Measurements from ENCODE around the gene SORL1. TPM values are rescaled to one million over a fixed set of nuclear protein-coding genes. Genes with fewer than 3 reads are reported as not detected.

SORL1 gene
- total and polyA plus RNA-seq, 2 of the 13 experiments (the other 11 are each of a cell fraction or from before 2014, with no cell fraction given) = 21.3 to 148 TPM

DNA sequence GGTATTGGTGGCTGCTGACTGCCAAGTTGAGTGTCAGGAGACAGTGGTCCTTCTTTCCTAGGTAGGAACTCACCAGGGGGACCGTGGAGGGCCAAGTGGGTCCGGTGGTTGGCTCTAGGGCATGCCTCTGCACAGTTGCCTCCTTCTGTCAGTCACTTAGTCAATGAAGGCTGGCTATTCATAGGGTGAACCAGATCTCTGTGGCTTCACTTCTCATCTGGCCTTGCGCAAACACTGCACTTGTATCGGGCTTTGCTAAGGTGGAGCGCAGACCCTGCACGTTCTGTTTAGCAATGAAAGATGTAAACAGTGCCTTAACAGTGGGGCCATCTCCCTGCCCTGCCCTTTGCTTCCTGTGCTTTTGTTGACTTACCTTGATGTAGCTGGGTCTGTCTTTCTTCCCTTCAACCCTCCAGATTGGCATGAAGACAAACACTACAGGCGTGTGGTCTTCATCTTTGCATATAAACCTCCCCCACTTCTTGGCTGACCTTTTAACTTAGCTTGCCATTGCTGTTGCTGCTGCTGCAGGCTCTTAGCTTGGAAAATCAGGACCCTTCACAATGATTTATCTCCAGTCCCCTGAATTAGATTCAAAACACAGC lies 7.4 kb downstream of the SORL1 start (continued):
- TF ChIP-seq, protein P1, sequence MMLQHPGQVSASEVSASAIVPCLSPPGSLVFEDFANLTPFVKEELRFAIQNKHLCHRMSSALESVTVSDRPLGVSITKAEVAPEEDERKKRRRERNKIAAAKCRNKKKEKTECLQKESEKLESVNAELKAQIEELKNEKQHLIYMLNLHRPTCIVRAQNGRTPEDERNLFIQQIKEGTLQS (CRISPR knock-in tag; IDR thresholded peaks at IDR 0.05) = peak; percentile 72
- no peak for TF ChIP-seq KLF13 (CRISPR knock-in tag; IDR thresholded peaks at IDR 0.05)
- no peak for TF ChIP-seq ZNF570 (CRISPR knock-in tag; IDR thresholded peaks at IDR 0.05; ENCODE audit: borderline replicate concordance)
- peak; percentile 98 for TF ChIP-seq HDAC1 (CRISPR knock-in tag; IDR thresholded peaks at IDR 0.05)
- TF ChIP-seq SOX5 (CRISPR knock-in tag; IDR thresholded peaks at IDR 0.05; ENCODE audit: borderline replicate concordance) = peak; percentile 99
- TF ChIP-seq KAT7 (CRISPR knock-in tag; IDR thresholded peaks at IDR 0.05; ENCODE audit: borderline replicate concordance) = peak; percentile 91
- TF ChIP-seq RFXANK (CRISPR knock-in tag; IDR thresholded peaks at IDR 0.05) = peak; percentile 92; the same call in 1 of the 2 replicates
- TF ChIP-seq, protein P2, sequence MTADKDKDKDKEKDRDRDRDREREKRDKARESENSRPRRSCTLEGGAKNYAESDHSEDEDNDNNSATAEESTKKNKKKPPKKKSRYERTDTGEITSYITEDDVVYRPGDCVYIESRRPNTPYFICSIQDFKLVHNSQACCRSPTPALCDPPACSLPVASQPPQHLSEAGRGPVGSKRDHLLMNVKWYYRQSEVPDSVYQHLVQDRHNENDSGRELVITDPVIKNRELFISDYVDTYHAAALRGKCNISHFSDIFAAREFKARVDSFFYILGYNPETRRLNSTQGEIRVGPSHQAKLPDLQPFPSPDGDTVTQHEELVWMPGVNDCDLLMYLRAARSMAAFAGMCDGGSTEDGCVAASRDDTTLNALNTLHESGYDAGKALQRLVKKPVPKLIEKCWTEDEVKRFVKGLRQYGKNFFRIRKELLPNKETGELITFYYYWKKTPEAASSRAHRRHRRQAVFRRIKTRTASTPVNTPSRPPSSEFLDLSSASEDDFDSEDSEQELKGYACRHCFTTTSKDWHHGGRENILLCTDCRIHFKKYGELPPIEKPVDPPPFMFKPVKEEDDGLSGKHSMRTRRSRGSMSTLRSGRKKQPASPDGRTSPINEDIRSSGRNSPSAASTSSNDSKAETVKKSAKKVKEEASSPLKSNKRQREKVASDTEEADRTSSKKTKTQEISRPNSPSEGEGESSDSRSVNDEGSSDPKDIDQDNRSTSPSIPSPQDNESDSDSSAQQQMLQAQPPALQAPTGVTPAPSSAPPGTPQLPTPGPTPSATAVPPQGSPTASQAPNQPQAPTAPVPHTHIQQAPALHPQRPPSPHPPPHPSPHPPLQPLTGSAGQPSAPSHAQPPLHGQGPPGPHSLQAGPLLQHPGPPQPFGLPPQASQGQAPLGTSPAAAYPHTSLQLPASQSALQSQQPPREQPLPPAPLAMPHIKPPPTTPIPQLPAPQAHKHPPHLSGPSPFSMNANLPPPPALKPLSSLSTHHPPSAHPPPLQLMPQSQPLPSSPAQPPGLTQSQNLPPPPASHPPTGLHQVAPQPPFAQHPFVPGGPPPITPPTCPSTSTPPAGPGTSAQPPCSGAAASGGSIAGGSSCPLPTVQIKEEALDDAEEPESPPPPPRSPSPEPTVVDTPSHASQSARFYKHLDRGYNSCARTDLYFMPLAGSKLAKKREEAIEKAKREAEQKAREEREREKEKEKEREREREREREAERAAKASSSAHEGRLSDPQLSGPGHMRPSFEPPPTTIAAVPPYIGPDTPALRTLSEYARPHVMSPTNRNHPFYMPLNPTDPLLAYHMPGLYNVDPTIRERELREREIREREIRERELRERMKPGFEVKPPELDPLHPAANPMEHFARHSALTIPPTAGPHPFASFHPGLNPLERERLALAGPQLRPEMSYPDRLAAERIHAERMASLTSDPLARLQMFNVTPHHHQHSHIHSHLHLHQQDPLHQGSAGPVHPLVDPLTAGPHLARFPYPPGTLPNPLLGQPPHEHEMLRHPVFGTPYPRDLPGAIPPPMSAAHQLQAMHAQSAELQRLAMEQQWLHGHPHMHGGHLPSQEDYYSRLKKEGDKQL (CRISPR knock-in tag; IDR thresholded peaks at IDR 0.05; ENCODE audit: low read depth) = peak; percentile 97
- TF ChIP-seq ZNF30 (CRISPR knock-in tag; IDR thresholded peaks at IDR 0.05) = 0 out of 2 replicates have a peak, but pooled peaks have one; percentile 43
- TF ChIP-seq TBX2 (CRISPR knock-in tag; IDR thresholded peaks at IDR 0.05; ENCODE audit: borderline replicate concordance) = peak; percentile 97
- TF ChIP-seq, protein P3, sequence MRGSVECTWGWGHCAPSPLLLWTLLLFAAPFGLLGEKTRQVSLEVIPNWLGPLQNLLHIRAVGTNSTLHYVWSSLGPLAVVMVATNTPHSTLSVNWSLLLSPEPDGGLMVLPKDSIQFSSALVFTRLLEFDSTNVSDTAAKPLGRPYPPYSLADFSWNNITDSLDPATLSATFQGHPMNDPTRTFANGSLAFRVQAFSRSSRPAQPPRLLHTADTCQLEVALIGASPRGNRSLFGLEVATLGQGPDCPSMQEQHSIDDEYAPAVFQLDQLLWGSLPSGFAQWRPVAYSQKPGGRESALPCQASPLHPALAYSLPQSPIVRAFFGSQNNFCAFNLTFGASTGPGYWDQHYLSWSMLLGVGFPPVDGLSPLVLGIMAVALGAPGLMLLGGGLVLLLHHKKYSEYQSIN (CRISPR knock-in tag; IDR thresholded peaks at IDR 0.05; ENCODE audit: borderline replicate concordance) = no peak
- TF ChIP-seq SMAD9 (CRISPR knock-in tag; IDR thresholded peaks at IDR 0.05) = no peak
- TF ChIP-seq ZNF629 (CRISPR knock-in tag; conservative IDR thresholded peaks at IDR 0.05) = peak; percentile 79
- TF ChIP-seq ZFP37 (CRISPR knock-in tag; IDR thresholded peaks at IDR 0.05; ENCODE audit: borderline replicate concordance) = 0 out of 2 replicates have a peak, but pooled peaks have one; percentile 80
- TF ChIP-seq ZSCAN31 (CRISPR knock-in tag; IDR thresholded peaks at IDR 0.05; ENCODE audit: low read depth) = no peak; the same call in 1 of the 2 replicates

Data from HepG2 (cell line).